HUES48 (cell line): ENCODE measurements around the gene COPS9.

Source experiments
- H3K27ac ChIP-seq: one replicate; pipeline ENCODE4 v1.7.0; 2013; ENCODE audit warnings: low read depth, low read length, inconsistent platforms
- H3K27me3 ChIP-seq: 2 replicates; pipeline ENCODE4 v1.6.1; 2013; ENCODE audit warnings: mild to moderate bottlenecking, low read length; ENCODE audit not compliant: control insufficient read depth, insufficient read depth
- H3K36me3 ChIP-seq: 2 replicates; pipeline ENCODE4 v1.6.1; 2013; ENCODE audit warnings: low read length; ENCODE audit not compliant: control insufficient read depth, insufficient read depth
- H3K4me1 ChIP-seq: 2 replicates; pipeline ENCODE4 v1.6.1; 2013; ENCODE audit warnings: mild to moderate bottlenecking, low read length; ENCODE audit not compliant: control insufficient read depth, insufficient read depth
- H3K4me3 ChIP-seq: 2 replicates; pipeline ENCODE4 v1.5.1; 2013; ENCODE audit warnings: mild to moderate bottlenecking, low read depth, low read length
- H3K9ac ChIP-seq: 2 replicates; pipeline ENCODE4 v1.6.1; 2013; ENCODE audit warnings: mild to moderate bottlenecking, low read depth, low read length, moderate library complexity
- H3K9me3 ChIP-seq: 2 replicates; pipeline ENCODE4 v1.6.1; 2013; ENCODE audit warnings: low read length; ENCODE audit not compliant: control insufficient read depth, insufficient read depth

The COPS9 gene

GRCh38 chr2:240136013-240136670 is at the start of gene COPS9:
TSS of gene COPS9 (minus strand) at chr2:240136305. CDS start at chr2:240136284, 21 bp downstream.
- H3K27me3 ChIP-seq: peaks cover 5% of the 10 kb centered on the region; the same call in 1 of the 2 replicates
- peaks cover 23% of the 10 kb centered on the region for H3K4me1 ChIP-seq
- H3K4me3 ChIP-seq: peak within 1 kb of the TSS; percentile 94
- peaks cover 27% of the 10 kb centered on the region for H3K36me3 ChIP-seq
- H3K27ac ChIP-seq: no peak within 1 kb of the TSS
- peak within 1 kb of the TSS; percentile 79 for H3K9ac ChIP-seq
- no peaks in the 10 kb centered on the region for H3K9me3 ChIP-seq

- H3K9me3 ChIP-seq: peaks cover 8% of the 10 kb centered on the region; the same call in 1 of the 2 replicates
- no peaks in the 10 kb centered on the region for H3K36me3 ChIP-seq
- no peak overlapping the region for H3K4me3 ChIP-seq
- H3K27ac ChIP-seq: no peak overlapping the region
- H3K4me1 ChIP-seq: no peaks in the 10 kb centered on the region
- H3K27me3 ChIP-seq: no peaks in the 10 kb centered on the region
- no peak overlapping the region for H3K9ac ChIP-seq
Observed at GRCh38 chr2:240184656-240185055, 48.6 kb upstream of the COPS9 start.

GRCh38 chr2:240183875-240184590 is 47.9 kb upstream of the COPS9 start:
- H3K4me1 ChIP-seq: no peaks in the 10 kb centered on the region
- peaks cover 8% of the 10 kb centered on the region; the same call in 1 of the 2 replicates for H3K9me3 ChIP-seq
- H3K9ac ChIP-seq: no peak overlapping the region
- no peaks in the 10 kb centered on the region for H3K27me3 ChIP-seq
- H3K27ac ChIP-seq: no peak overlapping the region
- H3K36me3 ChIP-seq: no peaks in the 10 kb centered on the region
- H3K4me3 ChIP-seq: no peak overlapping the region

- Histone ChIP-seq H3K36me3 (no peaks in the 10 kb centered on the region), H3K4me3 (no peak overlapping the region), H3K27me3 (no peaks in the 10 kb centered on the region), H3K27ac (no peak overlapping the region), H3K4me1 (no peaks in the 10 kb centered on the region), H3K9me3 (peaks cover 8% of the 10 kb centered on the region; the same call in 1 of the 2 replicates), H3K9ac (no peak overlapping the region)
Observed at GRCh38 chr2:240183006-240183874, 47.1 kb upstream of the COPS9 start.

GRCh38 chr2:240182476-240182875 is 46.4 kb upstream of the COPS9 start:
- Histone ChIP-seq H3K36me3 (no peaks in the 10 kb centered on the region), H3K9me3 (0 out of 2 replicates have a peak, but pooled peaks cover 3% of the 10 kb centered on the region), H3K9ac (no peak overlapping the region), H3K4me3 (no peak overlapping the region), H3K27ac (no peak overlapping the region), H3K27me3 (no peaks in the 10 kb centered on the region), H3K4me1 (no peaks in the 10 kb centered on the region)

- H3K27me3 ChIP-seq: no peaks in the 10 kb centered on the region
- no peaks in the 10 kb centered on the region for H3K9me3 ChIP-seq
- no peak overlapping the region for H3K9ac ChIP-seq
- H3K4me3 ChIP-seq: no peak overlapping the region
- H3K36me3 ChIP-seq: no peaks in the 10 kb centered on the region
- H3K4me1 ChIP-seq: no peaks in the 10 kb centered on the region
- H3K27ac ChIP-seq: no peak overlapping the region
Observed at GRCh38 chr2:240182001-240182400, 45.9 kb upstream of the COPS9 start.

- Histone ChIP-seq H3K9ac (no peak overlapping the region), H3K4me1 (no peaks in the 10 kb centered on the region), H3K27me3 (no peaks in the 10 kb centered on the region), H3K9me3 (no peaks in the 10 kb centered on the region), H3K27ac (no peak overlapping the region), H3K4me3 (no peak overlapping the region), H3K36me3 (no peaks in the 10 kb centered on the region)
Observed at GRCh38 chr2:240179941-240180666, 44.0 kb upstream of the COPS9 start.

GRCh38 chr2:240179186-240179815 is 43.2 kb upstream of the COPS9 start:
- H3K9me3 ChIP-seq: no peaks in the 10 kb centered on the region
- no peak overlapping the region for H3K9ac ChIP-seq
- H3K36me3 ChIP-seq: no peaks in the 10 kb centered on the region
- H3K4me1 ChIP-seq: no peaks in the 10 kb centered on the region
- no peak overlapping the region for H3K4me3 ChIP-seq
- H3K27me3 ChIP-seq: no peaks in the 10 kb centered on the region
- no peak overlapping the region for H3K27ac ChIP-seq

- Histone ChIP-seq H3K27me3 (no peaks in the 10 kb centered on the region), H3K27ac (no peak overlapping the region), H3K4me1 (no peaks in the 10 kb centered on the region), H3K9me3 (no peaks in the 10 kb centered on the region), H3K9ac (no peak overlapping the region), H3K4me3 (no peak overlapping the region), H3K36me3 (no peaks in the 10 kb centered on the region)
Observed at GRCh38 chr2:240178564-240178963, 42.5 kb upstream of the COPS9 start.

GRCh38 chr2:240174496-240174895 is 38.4 kb upstream of the COPS9 start:
- H3K27ac ChIP-seq: no peak overlapping the region
- no peak overlapping the region for H3K4me3 ChIP-seq
- H3K36me3 ChIP-seq: no peaks in the 10 kb centered on the region
- H3K9me3 ChIP-seq: no peaks in the 10 kb centered on the region
- no peaks in the 10 kb centered on the region for H3K4me1 ChIP-seq
- no peaks in the 10 kb centered on the region for H3K27me3 ChIP-seq
- no peak overlapping the region for H3K9ac ChIP-seq
